Aorta (tissue), 5 donors: ENCODE measurements around the gene FSIP1. TPM values are rescaled to one million over a fixed set of nuclear protein-coding genes. Genes with fewer than 3 reads are reported as not detected.
"Not testable (repeated sequence)": the region's sequence is repeated elsewhere in the genome, so short reads cannot be mapped to it uniquely, and the experiment has no call there.

Source experiments
- ATAC-seq: fragments of 200-7000 bp; cut with Tn5 transposase; one replicate; pipeline ENCODE4 v1.9.1; 2022; ENCODE audit warnings: moderate library complexity; ENCODE audit not compliant: low FRiP score
- DNase-seq, 2 donors: peaks; one replicate each; pipeline ENCODE4 v3.0.0-alpha.2; 2020
- H3K27ac ChIP-seq, 2 donors: one replicate each; pipeline ENCODE4 v1.5.1; 2013; ENCODE audit warnings: low read length in 2 of 2, mild to moderate bottlenecking in 2 of 2, moderate library complexity in 2 of 2, control low read depth in 1 of 2, inconsistent platforms in 1 of 2, low read depth in 1 of 2
- H3K27me3 ChIP-seq, 2 donors: one replicate each; pipeline ENCODE4 v1.6.1; 2013; ENCODE audit warnings: control low read depth in 1 of 2, low read length in 1 of 2, mild to moderate bottlenecking in 1 of 2, moderate library complexity in 1 of 2; ENCODE audit not compliant: insufficient read depth in 2 of 2, control insufficient read depth in 1 of 2
- H3K36me3 ChIP-seq, 2 donors: one replicate each; pipeline ENCODE4 v1.6.1; 2013; ENCODE audit warnings: control low read depth in 1 of 2, low read length in 1 of 2, mild to moderate bottlenecking in 1 of 2; ENCODE audit not compliant: insufficient read depth in 2 of 2, control insufficient read depth in 1 of 2
- H3K4me1 ChIP-seq, 2 donors: one replicate each; pipeline ENCODE4 v1.6.1; 2013; ENCODE audit warnings: low read length in 2 of 2, control low read depth in 1 of 2, mild to moderate bottlenecking in 1 of 2, moderate library complexity in 1 of 2; ENCODE audit not compliant: insufficient read depth in 2 of 2, control insufficient read depth in 1 of 2
- H3K4me3 ChIP-seq, 2 donors: one replicate each; pipeline ENCODE4 v1.5.1; 2013; ENCODE audit warnings: low read length in 2 of 2, control low read depth in 1 of 2, mild to moderate bottlenecking in 1 of 2
- H3K9me3 ChIP-seq: one replicate; pipeline ENCODE4 v1.6.1; 2013; ENCODE audit warnings: mild to moderate bottlenecking, low read length; ENCODE audit not compliant: control insufficient read depth
- WGBS, 2 donors: extraction: QIAGEN DNeasy Blood & Tissue Kit; methylation state at CpG; one replicate each; pipeline ENCODE4 v1.1.7; 2013; 5-methylcytosine and 5-hydroxymethylcytosine counted together
- intact Hi-C, 2 donors: fragments of 100-400 bp; cut with DNase I; formaldehyde crosslinking; loops; one replicate each; pipeline versions ENCODE4 v1.14.2 to v1.15.0; 2022
- polyA plus RNA-seq, 2 donors: library from polyadenylated mRNA; stranded (reverse); fragments of 200-250 nt; gene quantifications; one replicate each; pipeline ENCODE4 v1.2.3, GENCODE V29; 2013
- total RNA-seq, 2 donors: library from RNA; stranded (reverse); fragmentation: NEBNext Ultra II Directional; extraction: Animal tissue kit (Norgen Biotek cat#: 25700); gene quantifications; one replicate each; pipeline ENCODE4 v1.2.1, GENCODE V29; 2021
- donor health status: healthy with polysubstance abuse.
- donor health status: Bipolar disorder and iron deficiency.
- donor health status: DM: no; HTN: no; CAD: no.
- donor health status: DM: no; HTN: no; CAD: no.
- donor health status: DM: yes; HTN: yes; CAD: no.

The FSIP1 gene
- total and polyA plus RNA-seq, 4 donors: 1.2 TPM; not detected in 1

DNA sequence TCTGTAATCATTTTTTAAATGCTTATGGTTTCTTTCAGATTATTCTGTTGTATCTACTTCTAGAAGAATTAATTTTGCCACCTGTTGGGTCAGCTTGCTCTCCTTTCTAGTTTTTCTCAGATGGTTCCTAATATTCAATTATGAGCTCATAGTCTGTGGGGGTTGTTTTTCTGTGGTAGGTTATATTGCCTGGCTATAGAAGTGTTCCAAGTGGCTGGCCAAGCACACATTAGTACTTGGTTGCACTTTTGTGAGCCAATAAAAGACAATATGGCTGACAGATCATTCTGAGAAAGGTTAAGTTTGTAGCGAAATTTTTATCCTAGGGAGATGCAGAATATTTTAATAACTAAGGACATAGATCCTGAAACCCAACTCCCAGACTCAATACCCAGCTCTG lies 31.8 kb upstream of the FSIP1 start:
- no peak overlapping the region for H3K27ac ChIP-seq
- no peaks in the 10 kb centered on the region for H3K27me3 ChIP-seq
- H3K4me3 ChIP-seq: no peak overlapping the region
- intact Hi-C loops: no loop called here
- DNase-seq: no peak
- H3K4me1 ChIP-seq: no peaks in the 10 kb centered on the region
- ATAC-seq: no peak
- H3K36me3 ChIP-seq: no peaks in the 10 kb centered on the region
- 91 to 93% methylated on average over 1 of the region's 1 CpG for WGBS, 2 donors
- no peaks in the 10 kb centered on the region for H3K9me3 ChIP-seq

DNA sequence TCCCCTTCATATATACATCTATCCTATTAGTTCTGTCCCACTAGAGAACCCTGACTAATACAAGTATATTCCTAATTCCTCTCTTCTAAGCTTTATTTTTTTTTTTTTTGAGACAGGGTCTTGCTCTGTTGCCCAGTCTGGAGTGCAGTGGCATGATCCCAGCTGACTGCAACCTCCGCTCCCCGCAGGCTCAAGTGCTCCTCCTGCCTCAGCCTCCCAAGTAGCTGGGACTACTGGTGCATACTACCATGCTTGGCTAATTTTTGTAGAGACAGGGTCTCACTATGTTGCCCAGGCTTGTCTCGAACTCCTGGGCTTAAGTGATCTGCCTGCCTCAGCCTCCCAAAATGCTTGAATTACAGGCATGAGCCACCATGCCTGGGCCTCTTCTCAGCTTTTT lies 30.0 kb upstream of the FSIP1 start:
- WGBS, 2 donors: 97 to 99% methylated on average over 3 of the region's 3 CpGs
- H3K27ac ChIP-seq, H3K4me1 ChIP-seq, H3K36me3 ChIP-seq, intact Hi-C loops, H3K9me3 ChIP-seq, H3K27me3 ChIP-seq, H3K4me3 ChIP-seq, ATAC-seq, DNase-seq: not testable (repeated sequence)

GRCh38 chr15:39808909-39809308 lies 26.3 kb upstream of the FSIP1 start:
- no peaks in the 10 kb centered on the region for H3K9me3 ChIP-seq
- ATAC-seq: no peak
- no peaks in the 10 kb centered on the region for H3K4me1 ChIP-seq
- WGBS, 2 donors: 67 to 71% methylated on average over 3 of the region's 3 CpGs
- peaks cover 4 to 5% of the 10 kb centered on the region in 2 donors for H3K36me3 ChIP-seq
- H3K4me3 ChIP-seq: no peak overlapping the region
- no peak for DNase-seq
- H3K27me3 ChIP-seq: no peaks in the 10 kb centered on the region
- H3K27ac ChIP-seq: no peak overlapping the region
- intact Hi-C loops: no loop called here

DNA sequence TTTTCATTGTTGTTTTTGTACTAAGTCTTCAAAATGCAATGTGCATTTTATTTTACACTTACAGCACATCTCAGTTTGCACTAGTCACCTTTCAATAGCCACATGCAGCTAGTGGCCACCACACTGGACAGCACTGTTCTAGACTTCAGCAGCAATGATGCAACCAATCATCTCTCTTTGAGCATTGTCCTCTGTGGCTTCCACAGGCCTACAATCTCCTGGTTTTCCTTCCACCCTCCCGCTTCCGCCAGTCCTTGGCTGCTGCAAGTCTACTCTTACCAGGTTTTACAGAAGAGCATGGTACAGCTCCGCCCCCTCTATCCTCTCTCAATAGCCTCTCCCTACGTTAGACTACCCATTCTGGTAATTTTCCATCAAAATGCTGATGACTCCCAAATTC lies 25.1 kb upstream of the FSIP1 start:
- DNase-seq: no peak
- no peak overlapping the region for H3K27ac ChIP-seq
- ATAC-seq: no peak
- peaks cover 4 to 5% of the 10 kb centered on the region in 2 donors for H3K36me3 ChIP-seq
- no peaks in the 10 kb centered on the region for H3K9me3 ChIP-seq
- H3K4me3 ChIP-seq: no peak overlapping the region
- intact Hi-C loops: no loop called here
- no peaks in the 10 kb centered on the region for H3K27me3 ChIP-seq
- 94 to 95% methylated on average over 4 of the region's 4 CpGs for WGBS, 2 donors
- no peaks in the 10 kb centered on the region for H3K4me1 ChIP-seq

GRCh38 chr15:39804026-39804425 lies 21.4 kb upstream of the FSIP1 start:
- peaks cover 5 to 8% of the 10 kb centered on the region in 2 donors for H3K36me3 ChIP-seq
- no peaks in the 10 kb centered on the region for H3K27me3 ChIP-seq
- H3K4me1 ChIP-seq: no peaks in the 10 kb centered on the region
- intact Hi-C loops: no loop called here
- DNase-seq (no peak), ATAC-seq (no peak)
- H3K4me3 ChIP-seq: no peak overlapping the region
- no peak overlapping the region for H3K27ac ChIP-seq
- no peaks in the 10 kb centered on the region for H3K9me3 ChIP-seq
- 91 to 95% methylated on average over 2 of the region's 2 CpGs for WGBS, 2 donors

DNA sequence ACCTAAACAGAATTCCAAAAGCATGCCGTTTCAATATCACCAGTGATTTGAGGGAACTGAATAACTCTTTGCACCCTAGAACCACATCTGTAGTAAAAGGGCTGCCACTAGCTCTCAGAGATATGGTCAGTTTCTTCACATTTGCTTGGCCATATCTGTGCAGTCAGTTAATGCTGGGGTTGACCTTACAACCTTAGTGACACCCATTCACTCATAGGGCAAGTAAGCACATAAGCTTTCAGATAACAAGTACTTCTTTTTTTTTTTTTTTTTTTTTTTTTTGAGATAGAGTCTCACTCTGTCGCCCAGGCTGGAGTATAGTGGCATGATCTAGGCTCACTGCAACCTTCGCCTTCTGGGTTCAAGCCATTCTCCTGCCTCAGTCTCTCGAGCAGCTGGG lies 20.4 kb upstream of the FSIP1 start:
- no peak overlapping the region for H3K4me3 ChIP-seq
- H3K9me3 ChIP-seq: no peaks in the 10 kb centered on the region
- WGBS, 2 donors: 94 to 95% methylated on average over 4 of the region's 4 CpGs
- no peaks in the 10 kb centered on the region for H3K27me3 ChIP-seq
- no peaks in the 10 kb centered on the region for H3K4me1 ChIP-seq
- DNase-seq: no peak
- peaks cover 5 to 10% of the 10 kb centered on the region in 2 donors for H3K36me3 ChIP-seq
- no peak for ATAC-seq
- intact Hi-C loops: no loop called here
- no peak overlapping the region for H3K27ac ChIP-seq

DNA sequence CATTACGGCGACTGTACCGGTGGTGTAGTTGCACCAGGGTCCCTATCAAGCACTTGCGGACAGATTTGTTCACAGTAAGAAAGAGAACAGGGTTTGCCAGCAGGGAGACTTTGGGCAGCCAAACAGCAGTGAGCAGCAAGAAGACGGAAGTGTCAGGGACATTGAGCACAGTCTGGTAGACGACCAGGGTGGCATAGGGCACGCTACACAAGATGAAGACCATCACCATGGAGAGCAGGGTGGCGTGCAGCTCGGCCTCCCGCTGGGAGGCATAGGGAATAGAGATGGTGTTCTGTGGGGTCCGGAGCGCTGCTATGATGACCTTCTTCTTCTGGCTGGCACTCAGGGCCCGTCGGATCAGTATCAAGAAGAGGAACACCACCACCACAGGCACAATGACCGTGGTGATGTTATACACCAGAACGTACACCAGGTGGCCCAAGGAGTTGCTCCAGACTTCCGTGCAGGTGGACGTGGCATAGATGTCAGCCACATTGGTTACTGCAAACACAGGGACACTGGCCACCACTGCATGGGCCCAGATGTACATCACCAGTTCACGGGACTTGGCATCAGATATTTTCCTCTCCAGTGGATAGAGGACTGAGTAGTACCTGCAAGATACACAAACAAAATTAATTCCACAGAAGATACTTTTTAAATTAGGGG lies 19.1 kb upstream of the FSIP1 start:
- H3K27me3 ChIP-seq: no peaks in the 10 kb centered on the region
- ATAC-seq (no peak), DNase-seq (no peak)
- WGBS, 2 donors: 83 to 85% methylated on average over 19 of the region's 19 CpGs
- peaks cover 5 to 11% of the 10 kb centered on the region in 2 donors for H3K36me3 ChIP-seq
- no peak overlapping the region for H3K4me3 ChIP-seq
- intact Hi-C loops: no loop called here
- no peaks in the 10 kb centered on the region for H3K9me3 ChIP-seq
- H3K4me1 ChIP-seq: no peaks in the 10 kb centered on the region
- H3K27ac ChIP-seq: no peak overlapping the region

- Histone ChIP-seq H3K27ac (no peak overlapping the region), H3K9me3 (no peaks in the 10 kb centered on the region), H3K27me3 (no peaks in the 10 kb centered on the region), H3K4me3 (no peak overlapping the region), H3K36me3 (peaks cover 2 to 7% of the 10 kb centered on the region in 2 donors), H3K4me1 (no peaks in the 10 kb centered on the region)
- intact Hi-C loops: no loop called here
- 83 to 84% methylated on average over 6 of the region's 6 CpGs for WGBS, 2 donors
- peak; percentile 40 for ATAC-seq
- DNase-seq: no peak
Observed at GRCh38 chr15:39799552-39800011, 16.9 kb upstream of the FSIP1 start.

- no peak for DNase-seq
- Histone ChIP-seq H3K4me3 (no peak overlapping the region), H3K27ac (no peak overlapping the region), H3K4me1 (no peaks in the 10 kb centered on the region), H3K27me3 (no peaks in the 10 kb centered on the region), H3K9me3 (no peaks in the 10 kb centered on the region), H3K36me3 (peaks cover 0 to 7% of the 10 kb centered on the region in 2 donors)
- no peak for ATAC-seq
- 88 to 92% methylated on average over 6 of the region's 6 CpGs for WGBS, 2 donors
- intact Hi-C loops: no loop called here
Observed at GRCh38 chr15:39798382-39798781, 15.7 kb upstream of the FSIP1 start.
